ENCODE results near the gene MXD4.

MXD4 gene

DNA sequence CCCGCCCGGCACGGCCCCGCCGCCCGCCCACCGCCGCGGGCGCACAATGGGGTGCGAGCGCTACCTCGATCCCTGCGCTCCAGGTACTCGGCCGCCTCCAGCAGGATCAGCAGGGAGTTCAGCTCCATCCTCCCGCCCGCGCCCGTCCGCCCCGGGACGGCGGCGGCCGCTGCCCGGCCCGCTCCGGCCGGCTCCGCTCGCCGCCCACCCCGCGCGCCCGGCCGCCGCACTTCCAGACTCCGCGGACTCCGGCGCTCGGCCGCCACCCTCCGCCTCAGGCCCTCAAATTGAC lies at the start of gene MXD4:
Gene MXD4 (minus strand): TSS at position 257 of the 292 bp plus-strand sequence. CDS start 129 bp downstream, at position 128.
- DNase-seq = no peak

GRCh38 chr4:2306773-2307410 lies 45.0 kb upstream of the MXD4 start:
- no peak for DNase-seq

- DNase-seq = no peak
These were observed 44.0 kb upstream of the MXD4 start for GRCh38 chr4:2305766-2306501.

- DNase-seq = no peak
These were observed 43.1 kb upstream of the MXD4 start for GRCh38 chr4:2304877-2305561.

- DNase-seq = no peak
These were observed 42.5 kb upstream of the MXD4 start for GRCh38 chr4:2304321-2304876.

GRCh38 chr4:2303686-2304320 lies 41.9 kb upstream of the MXD4 start:
- no peak for DNase-seq

DNA sequence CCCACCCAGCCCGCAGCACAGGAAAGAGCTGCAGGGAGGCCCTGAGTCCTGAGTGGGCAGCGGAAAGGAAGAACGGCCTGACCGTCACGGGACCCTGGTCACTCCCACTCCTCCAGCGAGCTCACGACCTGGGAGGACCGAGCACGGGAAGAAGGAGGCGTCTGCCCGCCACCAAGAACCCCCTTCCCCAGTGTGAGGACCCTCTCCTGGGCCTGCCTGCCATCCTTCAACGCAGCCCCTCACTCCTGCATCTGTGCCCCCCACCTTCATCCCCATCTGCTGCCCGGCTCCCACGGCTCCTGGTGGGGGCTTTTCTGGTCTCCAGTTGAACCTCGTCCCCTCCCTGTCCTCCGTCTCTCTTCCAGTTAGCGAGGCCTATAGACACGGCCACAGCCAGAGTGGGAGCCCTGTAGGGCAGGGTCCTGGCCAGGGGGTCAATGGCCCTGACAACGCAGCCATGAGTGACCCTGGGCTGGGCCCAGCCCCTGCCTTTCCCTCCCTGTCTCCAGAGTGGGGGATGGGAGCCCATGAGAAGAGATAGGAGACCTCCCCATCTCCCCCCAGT lies 41.3 kb upstream of the MXD4 start:
- no peak for DNase-seq

DNA sequence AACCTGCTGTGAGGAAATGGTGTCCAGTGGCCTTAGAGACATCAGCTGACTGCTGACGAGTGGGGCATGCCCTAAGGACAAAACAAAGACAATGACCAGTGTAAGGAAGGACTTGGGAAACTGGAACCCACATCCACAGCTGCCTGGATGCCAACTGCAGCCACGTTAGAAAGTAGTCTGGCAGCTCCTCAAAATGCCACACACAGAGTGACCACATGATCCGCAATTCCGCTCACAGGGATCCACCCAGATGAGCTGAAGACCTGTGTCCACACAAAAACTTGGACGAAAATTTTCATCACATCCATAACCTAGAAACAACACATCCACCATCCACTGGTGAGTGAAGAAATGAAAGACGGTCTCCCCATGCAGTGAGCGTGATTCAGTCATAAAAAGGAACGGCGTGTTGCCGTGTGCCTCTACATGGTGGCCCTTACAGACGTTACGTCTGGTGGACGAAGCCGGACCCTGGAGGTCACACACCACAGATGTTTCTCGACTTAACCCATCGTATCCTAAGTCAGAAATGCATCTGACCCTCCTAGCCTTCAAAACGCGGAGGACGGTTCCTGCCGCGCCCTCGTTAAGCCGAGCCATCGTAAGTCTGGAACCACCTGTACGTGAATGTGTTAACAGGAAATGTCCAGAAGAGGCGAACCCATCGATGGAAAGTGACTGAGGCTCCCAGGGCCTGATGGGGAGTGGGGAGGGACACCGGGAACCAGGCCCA lies 40.6 kb upstream of the MXD4 start:
- DNase-seq = no peak

- DNase-seq = no peak
These were observed 39.9 kb upstream of the MXD4 start for GRCh38 chr4:2301806-2302205.

GRCh38 chr4:2301225-2301642 lies 39.3 kb upstream of the MXD4 start:
- no peak for DNase-seq

DNA sequence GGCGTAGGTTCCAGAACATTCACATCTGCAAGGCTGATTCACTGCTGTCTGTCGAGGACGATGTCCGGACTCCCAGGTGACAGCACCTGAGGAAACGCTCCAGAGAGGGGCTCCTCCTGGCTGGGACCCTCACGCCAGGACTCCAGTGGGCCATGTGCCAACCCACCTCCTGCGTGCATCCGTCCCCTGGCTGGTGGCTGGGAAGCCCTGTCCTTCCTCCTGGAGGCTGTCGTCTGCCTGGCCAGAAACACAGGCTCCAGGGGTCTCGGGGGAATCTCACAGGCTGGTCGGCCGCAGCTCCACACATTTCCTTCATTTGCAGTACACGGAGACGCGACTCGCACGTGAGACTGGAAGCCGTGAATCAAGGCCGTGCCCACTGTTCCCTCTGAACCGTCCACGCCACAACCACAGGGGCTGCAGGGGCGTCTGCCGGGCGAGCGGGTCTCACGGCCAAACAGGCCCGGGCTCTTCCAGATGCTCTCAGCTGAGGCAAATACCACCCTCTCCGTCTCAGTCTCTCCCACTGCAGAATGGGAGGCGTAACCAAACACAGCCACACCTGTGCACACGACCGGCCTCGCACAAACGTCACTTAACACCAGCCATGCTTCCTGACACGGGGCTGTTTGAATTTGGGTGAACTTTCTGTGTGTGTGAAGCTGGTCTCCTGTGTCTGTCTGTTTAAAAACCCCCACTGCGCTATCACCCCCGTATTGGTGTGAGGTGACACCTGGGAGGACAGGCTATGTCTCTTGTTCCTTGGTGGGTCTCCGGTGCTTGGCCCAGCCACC lies 38.7 kb upstream of the MXD4 start:
- no peak for DNase-seq

DNA sequence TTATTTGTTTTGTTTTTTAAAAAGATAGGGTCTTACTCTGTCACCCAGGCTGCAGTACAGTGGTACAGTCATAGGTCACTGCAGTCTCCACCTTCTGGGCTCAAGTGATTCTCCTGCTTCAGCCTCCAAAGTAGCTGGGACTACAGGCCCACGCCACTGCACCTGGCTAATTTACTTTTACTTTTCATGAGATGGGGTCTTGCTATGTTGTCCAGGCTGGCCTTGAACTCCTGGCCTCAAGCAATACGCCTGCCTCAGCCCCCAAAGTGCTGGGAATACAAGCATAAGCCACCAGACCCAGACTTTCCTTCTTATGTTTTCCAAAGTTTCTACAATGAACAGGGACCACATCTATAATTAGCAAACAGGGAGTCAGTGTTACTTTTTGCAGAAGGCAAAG lies 37.9 kb upstream of the MXD4 start:
- no peak for DNase-seq

DNA sequence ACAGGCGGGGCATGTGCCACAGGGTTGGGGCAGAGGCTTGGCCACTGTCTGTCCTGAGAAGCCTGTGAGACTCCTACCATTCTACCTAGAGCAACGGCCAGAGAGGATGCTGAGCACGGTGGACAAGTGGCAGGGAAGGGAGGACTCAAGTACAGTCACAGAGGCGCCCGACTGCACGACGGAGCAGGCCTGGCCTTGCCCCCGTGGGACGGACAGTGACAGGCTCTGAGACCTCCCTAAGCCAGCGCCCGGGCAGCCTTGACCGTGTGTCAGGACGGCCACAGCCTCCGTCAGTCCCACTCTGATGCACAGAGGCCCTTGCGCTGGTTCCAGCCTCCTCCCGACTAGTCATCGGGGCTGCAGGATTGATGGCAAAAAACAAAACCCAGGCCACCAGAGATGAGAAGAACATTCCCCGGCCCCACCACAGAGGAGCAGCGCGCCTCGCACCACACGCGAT lies 36.7 kb upstream of the MXD4 start:
- DNase-seq = no peak

DNA sequence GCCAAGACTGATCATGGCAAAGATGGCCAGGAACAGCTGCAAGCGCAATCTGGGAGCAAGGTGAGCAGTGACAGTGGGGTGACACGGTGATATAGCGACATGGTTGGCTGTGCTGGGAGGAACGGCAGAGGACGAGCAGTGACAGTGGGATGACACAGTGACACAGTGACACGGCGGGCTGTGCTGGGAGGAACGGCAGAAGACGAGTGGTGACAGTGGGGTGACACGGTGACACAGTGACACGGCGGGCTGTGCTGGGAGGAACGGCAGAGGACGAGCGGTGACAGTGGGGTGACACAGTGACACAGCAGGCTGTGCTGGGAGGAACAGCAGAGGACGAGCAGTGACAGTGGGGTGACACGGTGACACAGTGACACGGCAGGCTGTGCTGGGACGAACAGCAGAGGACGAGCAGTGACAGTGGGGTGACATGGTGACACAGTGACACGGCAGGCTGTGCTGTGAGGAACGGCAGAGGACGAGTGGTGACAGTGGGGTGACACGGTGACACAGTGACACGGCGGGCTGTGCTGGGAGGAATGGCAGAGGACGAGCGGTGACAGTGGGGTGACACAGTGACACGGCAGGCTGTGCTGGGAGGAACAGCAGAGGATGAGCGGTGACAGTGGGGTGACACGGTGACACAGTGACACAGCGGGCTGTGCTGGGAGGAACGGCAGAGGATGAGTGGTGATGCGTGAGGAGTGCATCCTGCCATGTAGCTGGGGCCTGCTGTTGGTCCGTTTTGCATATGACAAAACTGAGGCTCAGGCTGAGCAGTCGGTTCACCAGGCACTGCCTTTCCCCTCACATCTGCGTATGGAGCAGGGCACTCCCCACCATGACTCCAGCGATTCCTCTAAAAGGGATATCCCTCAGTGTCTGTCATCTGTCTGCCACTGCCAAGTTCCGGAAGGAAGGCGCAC lies 36.0 kb upstream of the MXD4 start:
- DNase-seq = no peak

DNA sequence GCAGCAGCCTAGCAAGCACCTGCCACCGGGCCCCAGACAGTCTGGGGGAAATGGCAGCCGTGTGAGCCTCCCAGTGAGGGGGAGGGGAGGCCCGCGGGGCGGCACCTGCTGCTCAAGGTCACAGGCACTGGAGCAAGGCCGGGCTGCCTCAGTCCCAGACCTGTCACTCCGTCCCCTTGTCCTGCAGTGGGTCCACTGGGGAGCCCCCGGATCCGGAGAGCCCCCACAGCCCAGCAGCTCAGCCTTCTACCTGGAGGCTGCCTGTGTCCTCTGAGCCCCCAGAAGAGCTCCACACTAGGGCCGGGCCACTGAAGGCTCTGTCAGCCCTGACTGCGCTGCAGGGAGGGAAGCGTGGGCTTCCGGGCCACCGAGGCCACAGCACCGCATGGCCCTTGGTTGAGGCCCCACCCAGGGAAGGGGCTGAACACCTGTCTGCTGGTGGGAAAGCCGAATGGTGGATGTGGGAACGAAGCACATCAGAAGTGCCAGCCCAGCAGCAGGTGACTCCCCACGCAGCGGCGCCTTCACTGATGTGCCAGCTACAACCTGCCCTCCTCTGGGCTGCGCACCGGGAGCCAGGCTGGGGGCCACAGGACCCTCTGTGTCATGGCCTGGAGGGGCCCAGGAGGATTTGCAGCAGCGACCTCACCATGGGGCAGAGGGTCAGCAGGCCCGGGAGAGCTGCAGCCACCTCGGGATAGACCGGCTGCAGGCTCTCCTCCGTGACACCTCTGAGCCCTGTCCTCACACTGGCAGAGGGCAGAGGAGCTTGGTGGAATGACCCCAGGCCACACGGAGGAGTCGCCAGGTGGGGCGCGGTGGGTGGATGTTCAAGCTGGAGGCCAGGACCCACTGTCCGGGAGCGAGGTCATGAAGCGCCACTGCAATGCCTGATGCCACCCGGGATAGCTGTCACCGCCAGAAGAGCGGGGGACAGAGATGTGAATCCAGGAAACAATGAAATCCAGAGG lies 35.0 kb upstream of the MXD4 start:
- no peak for DNase-seq

DNA sequence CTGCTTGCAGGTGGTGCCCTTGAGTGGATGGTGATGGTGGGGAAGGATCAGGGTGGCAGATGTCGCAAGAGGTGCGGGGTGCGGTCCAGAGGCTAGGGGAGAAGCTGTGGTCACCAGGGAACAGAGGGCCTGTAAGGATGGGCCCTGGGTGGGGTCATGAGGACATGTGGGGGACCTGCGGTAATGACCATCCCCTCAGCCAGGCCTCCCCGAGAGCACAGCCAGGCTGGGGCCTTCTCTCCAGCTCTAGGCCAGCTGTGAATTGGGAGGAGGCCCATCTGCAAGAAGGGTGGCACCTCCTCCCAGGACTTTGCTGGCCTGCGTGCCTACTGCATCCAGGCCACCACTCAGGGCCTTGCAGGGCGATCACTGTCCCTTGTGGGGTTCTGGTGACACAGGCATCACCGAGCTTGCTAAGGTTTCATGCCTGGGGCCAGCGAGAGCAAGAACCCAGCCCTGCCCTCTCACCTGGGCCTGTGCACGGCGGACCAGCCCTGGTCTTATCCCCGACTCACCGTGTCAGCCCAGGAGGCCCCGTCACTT lies 34.1 kb upstream of the MXD4 start:
- DNase-seq = no peak

DNA sequence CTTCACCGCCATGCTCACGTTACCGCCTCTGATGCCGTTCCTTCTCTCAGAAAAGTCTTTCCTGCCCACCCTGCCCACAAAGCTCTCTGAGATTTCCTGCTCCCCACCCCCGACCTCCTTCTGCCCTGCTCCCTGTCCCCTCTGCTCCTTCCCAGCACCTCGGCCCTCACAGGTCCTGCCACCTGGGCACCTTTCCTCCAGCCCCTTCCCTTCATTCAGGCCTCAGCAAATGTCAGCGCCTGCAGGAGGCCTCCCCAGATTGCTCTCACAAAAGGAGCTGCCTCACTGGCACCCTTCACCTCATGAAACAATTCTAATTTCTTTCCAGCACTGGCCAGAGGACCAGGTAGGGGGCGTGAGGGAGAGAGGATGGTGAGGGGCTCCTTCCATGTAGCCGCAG lies 33.6 kb upstream of the MXD4 start:
- DNase-seq = no peak

GRCh38 chr4:2292646-2293108 lies 30.8 kb upstream of the MXD4 start:
- DNase-seq = no peak
